SK-N-MC (cell line): ENCODE data around the gene PTPRK.

Experiments used
- EZH2 ChIP-seq: fragments of 200-600 bp; sonication (generic); IDR thresholded peaks from one replicate; pipeline ENCODE4 v1.6.1; 2017; ENCODE audit warnings: antibody characterized with exemption
- FOXP2 ChIP-seq: optimal IDR thresholded peaks from 2 replicates; pipeline ENCODE3; 2011; ENCODE audit warnings: mild to moderate bottlenecking, moderate library complexity; ENCODE audit not compliant: insufficient read depth; ENCODE audit errors: extremely low read length, control extremely low read depth
- POLR2AphosphoS5 ChIP-seq: IDR thresholded peaks from 2 replicates; pipeline ENCODE4 v1.6.1; 2012; ENCODE audit warnings: mild to moderate bottlenecking, low read depth, low read length, borderline replicate concordance

DNA sequence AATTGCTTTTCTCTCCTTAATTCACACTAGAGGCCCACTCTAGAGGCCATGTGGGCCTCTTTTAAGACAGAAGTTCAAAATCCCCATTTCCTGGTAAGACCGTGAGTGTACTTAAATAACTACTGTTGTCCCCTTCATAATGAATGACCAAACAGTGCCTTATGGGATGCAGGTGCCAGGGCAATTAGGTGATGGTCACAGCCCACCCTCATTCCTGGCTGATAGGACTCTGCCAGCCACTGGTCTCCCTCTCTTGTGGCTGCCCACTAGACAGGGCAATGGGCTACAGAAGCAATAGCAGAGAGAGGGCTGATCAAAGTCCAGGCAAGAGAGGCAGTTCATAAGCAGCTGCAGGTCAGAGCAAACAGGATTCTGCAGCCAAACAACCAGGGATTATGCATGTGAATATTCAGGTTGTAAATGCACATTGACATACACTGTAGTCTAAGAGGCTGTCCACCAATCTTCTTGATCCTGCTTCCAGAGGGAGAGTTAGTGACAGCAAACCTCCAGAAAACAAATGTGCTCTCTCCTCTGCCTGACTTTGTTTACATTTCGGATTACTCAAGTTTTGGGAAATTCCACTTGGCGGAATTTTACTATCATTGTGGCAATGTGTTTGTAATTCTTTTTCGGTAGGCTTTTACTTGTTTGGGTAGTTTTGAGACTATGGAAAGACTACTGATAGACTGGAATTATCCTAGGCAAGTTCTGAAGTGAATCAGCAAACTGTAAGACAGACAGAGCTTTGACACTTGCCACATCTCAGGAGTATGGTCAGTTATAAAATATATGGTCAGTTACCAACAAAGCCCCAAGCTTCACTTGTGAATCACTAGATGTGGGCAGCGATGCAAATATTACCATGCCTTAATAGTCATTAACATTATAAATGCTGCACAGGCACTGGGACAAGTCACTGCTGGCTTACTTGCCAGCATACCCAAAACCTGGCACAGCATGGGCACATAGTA is 12.8 kb downstream of the PTPRK start:
- no peak for TF ChIP-seq POLR2AphosphoS5
- no peak for TF ChIP-seq EZH2
- no peak for TF ChIP-seq FOXP2
